K562 (cell line): ENCODE data around the gene GPHN. TPM values are rescaled to one million over a fixed set of nuclear protein-coding genes. Genes with fewer than 3 reads are reported as not detected.

ENCODE experiments used
- ATAC-seq: fragments of 200-7000 bp; cut with Tn5 transposase; 3 replicates; pipeline ENCODE4 v1.9.1; 2020; ENCODE audit warnings: moderate library complexity
- BruUV-seq: library from RNA; stranded (reverse); fragments of 400-500 nt; replicated peaks from 2 replicates; lab custom pipeline; 2021; lab: Mats Ljungman, UMichigan
- CTCF ChIA-PET: fragments of 300-600 bp; formaldehyde crosslinking; extraction: SDS; loops from one replicate; lab custom pipeline; 2021; ENCODE audit warnings: low intra/inter-chr PET ratio; lab: Yijun Ruan, JAX
- POLR2A ChIA-PET: fragments of 300-600, 350-650 bp; sonication (Branson Sonifier 250); formaldehyde crosslinking; extraction: SDS; loops from one replicate; lab custom pipeline; 2021; ENCODE audit warnings: antibody characterized with exemption, inconsistent platforms; lab: Yijun Ruan, JAX
- DNase-seq, 4 experiments: peaks; one replicate each; pipeline versions ENCODE4 v3.0.0 to v3.0.0-alpha.2; 2011 to 2018; ENCODE audit warnings: low spot score in 3 of 4, mixed read lengths in 3 of 4; ENCODE audit errors: extremely low read depth in 1 of 4
- FAIRE-seq: peaks from 2 replicates; lab custom pipeline; 2011; peaks lifted over from hg19 to GRCh38; lab: Jason Lieb, UNC
- H2AFZ ChIP-seq: 2 replicates; pipeline ENCODE4 v1.6.0; 2011; ENCODE audit warnings: low read depth, low read length, control low read depth, inconsistent platforms
- H3K27ac ChIP-seq: fragments of 200-600 bp; 3 replicates; pipeline ENCODE4 v1.8.0; 2011; ENCODE audit warnings: low read depth, mild to moderate bottlenecking, control low read depth, inconsistent platforms, low read length, moderate library complexity, mixed read lengths; ENCODE audit errors: extremely low read depth
- H3K27me3 ChIP-seq, 2 experiments: fragments of 300-600 bp in 1 of 2; 2 replicates in 1 of 2; 3 replicates in 1 of 2; pipeline versions ENCODE4 v1.6.0 to v1.8.0; 2011; ENCODE audit warnings: inconsistent platforms in 2 of 2, low read length in 2 of 2, mild to moderate bottlenecking in 1 of 2, mixed read lengths in 1 of 2, moderate library complexity in 1 of 2; ENCODE audit not compliant: control insufficient read depth in 2 of 2, insufficient read depth in 2 of 2
- H3K36me3 ChIP-seq: fragments of 300-600 bp; 3 replicates; pipeline ENCODE4 v1.8.0; 2011; ENCODE audit warnings: mild to moderate bottlenecking, low read length, inconsistent platforms; ENCODE audit not compliant: control insufficient read depth, insufficient read depth
- H3K4me1 ChIP-seq, 2 experiments: fragments of 200-600 bp in 1 of 2; replicated peaks in 1 of 2; 2 replicates in 1 of 2; 3 replicates in 1 of 2; pipeline versions ENCODE4 v1.5.1 to v1.8.0; 2011; ENCODE audit warnings: inconsistent platforms in 2 of 2, low read length in 2 of 2, mild to moderate bottlenecking in 1 of 2, mixed read lengths in 1 of 2, moderate library complexity in 1 of 2; ENCODE audit not compliant: control insufficient read depth in 2 of 2, insufficient read depth in 2 of 2
- H3K4me2 ChIP-seq: 2 replicates; pipeline ENCODE4 v1.6.1; 2011; ENCODE audit warnings: low read length, control low read depth, inconsistent platforms, mixed read lengths; ENCODE audit not compliant: insufficient read depth
- H3K4me3 ChIP-seq: fragments of 200-600 bp; sonication (generic), shearing (Covaris generic); 2 replicates; pipeline ENCODE4 v1.5.1; 2016; ENCODE audit warnings: control low read depth, inconsistent platforms
- H3K79me2 ChIP-seq: fragments of 200-600 bp; 3 replicates; pipeline ENCODE4 v1.8.0; 2011; ENCODE audit warnings: low read length, inconsistent platforms; ENCODE audit not compliant: control insufficient read depth, insufficient read depth
- H3K9ac ChIP-seq, 2 experiments: 2 replicates each; pipeline versions ENCODE4 v1.6.0 to v1.6.1; 2011; ENCODE audit warnings: low read depth in 2 of 2, low read length in 2 of 2, control low read depth in 1 of 2, inconsistent platforms in 1 of 2, mild to moderate bottlenecking in 1 of 2, mixed read lengths in 1 of 2; ENCODE audit not compliant: insufficient read depth in 1 of 2
- H3K9me1 ChIP-seq: one replicate; pipeline ENCODE4 v1.6.0; 2011; ENCODE audit warnings: inconsistent platforms, mild to moderate bottlenecking, low read length, moderate library complexity; ENCODE audit not compliant: control insufficient read depth, insufficient read depth
- H3K9me3 ChIP-seq: replicated peaks from 2 replicates; pipeline ENCODE4 v1.5.1; 2011; ENCODE audit warnings: low read depth, low read length, inconsistent platforms; ENCODE audit not compliant: control insufficient read depth, insufficient read depth
- H4K20me1 ChIP-seq: replicated peaks from 2 replicates; pipeline ENCODE4 v1.6.1; 2011; ENCODE audit warnings: low read length, inconsistent platforms, mixed read lengths; ENCODE audit not compliant: control insufficient read depth, insufficient read depth
- ATF7 ChIP-seq: fragments of 450-650 bp; IDR thresholded peaks from 2 replicates; pipeline ENCODE4 v1.7.1; 2014; ENCODE audit warnings: mild to moderate bottlenecking, moderate library complexity
- CBFA2T3 ChIP-seq: fragments of 450-650 bp; IDR thresholded peaks from 2 replicates; pipeline ENCODE4 v1.6.1; 2017
- DNMT1 ChIP-seq: fragments of 450-650 bp; IDR thresholded peaks from 2 replicates; pipeline ENCODE4 v1.6.1; 2016; ENCODE audit warnings: antibody characterized with exemption, mild to moderate bottlenecking
- KAT7 ChIP-seq: sonication (generic); formaldehyde crosslinking; IDR thresholded peaks from 2 replicates; pipeline ENCODE4 v1.8.0; 2022; ENCODE audit warnings: missing genetic modification reagents, mild to moderate bottlenecking, borderline replicate concordance
- MCM2 ChIP-seq: fragments of 450-650 bp; IDR thresholded peaks from 2 replicates; pipeline ENCODE4 v1.6.1; 2017; ENCODE audit warnings: low read depth, mild to moderate bottlenecking
- MEIS2 ChIP-seq: fragments of 450-650 bp; IDR thresholded peaks from 2 replicates; pipeline ENCODE4 v1.6.1; 2014; ENCODE audit warnings: mild to moderate bottlenecking; ENCODE audit not compliant: partially characterized antibody
- RFX1 ChIP-seq: fragments of 450-650 bp; IDR thresholded peaks from 2 replicates; pipeline ENCODE4 v1.6.1; 2016; ENCODE audit warnings: mild to moderate bottlenecking, moderate library complexity
- TARDBP ChIP-seq: fragments of 450-650 bp; IDR thresholded peaks from 2 replicates; pipeline ENCODE4 v1.6.1; 2016
- TEAD4 ChIP-seq, 2 experiments: sonication (generic) in 1 of 2; formaldehyde crosslinking in 1 of 2; IDR thresholded peaks; 2 replicates each; pipeline versions ENCODE4 v1.6.1 to v1.8.0; 2012 to 2022; ENCODE audit warnings: borderline replicate concordance in 1 of 2, inconsistent platforms in 1 of 2, low read length in 1 of 2, mild to moderate bottlenecking in 1 of 2, missing genetic modification reagents in 1 of 2
- ZNF12 ChIP-seq: sonication (generic); formaldehyde crosslinking; IDR thresholded peaks from 2 replicates; pipeline ENCODE4 v1.4.0; 2020; ENCODE audit warnings: mild to moderate bottlenecking, missing genetic modification reagents
- WGBS: fragments of 100-300 bp; shearing (Covaris generic); methylation state at CpG from one replicate; pipeline ENCODE4 v1.1.6; 2016; ENCODE audit warnings: low coverage, mixed read lengths; ENCODE audit not compliant: insufficient coverage; ENCODE audit errors: missing lambda C conversion rate; 5-methylcytosine and 5-hydroxymethylcytosine counted together
- in situ Hi-C: fragments of 300-500 bp; cut with MboI; formaldehyde crosslinking; loops from 4 replicates; pipeline ENCODE4 v1.15.0; 2018; ENCODE audit warnings: inconsistent platforms, mixed read lengths
- intact Hi-C: fragments of 100-400 bp; cut with micrococcal nuclease; formaldehyde crosslinking; loops from 2 replicates; pipeline ENCODE4 v1.14.2; 2022
- polyA plus RNA-seq, 8 experiments: library from polyadenylated mRNA; depleted of rRNA in 4 of 8; stranded (reverse) in 5 of 8; unstranded in 3 of 8; fragments of >200 nt; fragmentation: Nextera tagmentation in 2 of 8; fragmentation: Illumina TruSeq in 1 of 8; extraction: Ambion mirVana in 2 of 8; extraction: Trizol in 1 of 8; gene quantifications; 2 replicates each; pipeline versions ENCODE4 v1.2.1 to v1.2.3, GENCODE V29; 2011 to 2014; ENCODE audit warnings: inconsistent platforms in 1 of 8, missing spikeins in 1 of 8
- total RNA-seq, 7 experiments: library from RNA; depleted of rRNA in 6 of 7; stranded (reverse); fragments of >200 nt in 6 of 7; fragmentation: Illumina TruSeq in 2 of 7; extraction: Trizol in 2 of 7; gene quantifications; 2 replicates each; pipeline versions ENCODE4 v1.2.1 to v1.2.3, GENCODE V29; 2011 to 2021; ENCODE audit warnings: low replicate concordance in 1 of 7
- TF ChIP-seq, protein P1 (sequence below), 2 experiments: IDR thresholded peaks in 1 of 2; conservative IDR thresholded peaks in 1 of 2; 2 replicates each; pipeline ENCODE4 v1.6.1; 2016; ENCODE audit warnings: low read depth in 2 of 2, mild to moderate bottlenecking in 1 of 2, missing compliant biosample characterization in 1 of 2, missing genetic modification characterization in 1 of 2, moderate library complexity in 1 of 2
- TF ChIP-seq, protein P2 (sequence below), 2 experiments: fragments of 450-650 bp; IDR thresholded peaks; 2 replicates each; pipeline ENCODE4 v1.6.1; 2016; ENCODE audit warnings: mild to moderate bottlenecking in 2 of 2, borderline replicate concordance in 1 of 2, low read depth in 1 of 2, moderate library complexity in 1 of 2

Gene GPHN
- total and polyA plus RNA-seq, 9 of the 15 experiments (the other 6 are each of a cell fraction or from before 2014, with no cell fraction given) = 5.9 to 16.0 (median 11.4) TPM

- H3K4me2 ChIP-seq = no peak overlapping the region
- no peaks in the 10 kb centered on the region for H3K9me3 ChIP-seq
- DNase-seq (peak; percentile 8 to 71 (median 17)), FAIRE-seq (peak; percentile 23), ATAC-seq (peak; percentile 54)
- no peak overlapping the region for H3K4me3 ChIP-seq
- no peaks in the 10 kb centered on the region for H3K79me2 ChIP-seq
- CTCF ChIA-PET = no interaction called here
- H2AFZ ChIP-seq = no peak overlapping the region
- in situ Hi-C loops (loop anchor here (25.0 kb wide), 1 partner anchor 1335 kb away; the partner anchor contains the start of genes RAD51B and ZFYVE26), intact Hi-C loops (no loop called here)
- H3K9ac ChIP-seq = no peak overlapping the region
- no peak overlapping the region for H3K27ac ChIP-seq
- no TSS peak for BruUV-seq
- WGBS = 8% methylated on average over 1 of the region's 1 CpG
- H3K9me1 ChIP-seq = no peaks in the 10 kb centered on the region
- H3K4me1 ChIP-seq = peaks cover 0 to 6% of the 10 kb centered on the region in 2 experiments; a peak in 2 of 5 replicates
- no peaks in the 10 kb centered on the region for H4K20me1 ChIP-seq
- H3K36me3 ChIP-seq = no peaks in the 10 kb centered on the region
- POLR2A ChIA-PET = interaction anchor here (0.7 to 1.2 kb wide), 2 partner anchors 22 to 52 kb away, joined by 3 read pairs; no protein-coding TSS in a partner anchor
- H3K27me3 ChIP-seq = no peaks in the 10 kb centered on the region
- TF ChIP-seq ZNF12 (CRISPR knock-in tag) (no peak), TEAD4 (IDR thresholded peaks at IDR 0.05; ENCODE audit: low read length) (peak; percentile 16; the same call in 1 of the 2 replicates), TEAD4 (CRISPR knock-in tag; IDR thresholded peaks at IDR 0.05; ENCODE audit: borderline replicate concordance) (no peak), KAT7 (CRISPR knock-in tag) (no peak), DNMT1 (no peak), RFX1 (peak; percentile 52), TARDBP (no peak), ATF7 (0 out of 2 replicates have a peak, but pooled peaks have one; percentile 12), CBFA2T3 (peak; percentile 43; the same call in 1 of the 2 replicates), MCM2 (no peak), MEIS2 (peak; percentile 88)
- TF ChIP-seq, protein P1, sequence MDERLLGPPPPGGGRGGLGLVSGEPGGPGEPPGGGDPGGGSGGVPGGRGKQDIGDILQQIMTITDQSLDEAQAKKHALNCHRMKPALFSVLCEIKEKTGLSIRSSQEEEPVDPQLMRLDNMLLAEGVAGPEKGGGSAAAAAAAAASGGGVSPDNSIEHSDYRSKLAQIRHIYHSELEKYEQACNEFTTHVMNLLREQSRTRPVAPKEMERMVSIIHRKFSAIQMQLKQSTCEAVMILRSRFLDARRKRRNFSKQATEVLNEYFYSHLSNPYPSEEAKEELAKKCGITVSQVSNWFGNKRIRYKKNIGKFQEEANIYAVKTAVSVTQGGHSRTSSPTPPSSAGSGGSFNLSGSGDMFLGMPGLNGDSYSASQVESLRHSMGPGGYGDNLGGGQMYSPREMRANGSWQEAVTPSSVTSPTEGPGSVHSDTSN (CRISPR knock-in tag; IDR thresholded peaks at IDR 0.05; ENCODE audit: low read depth) = no peak
- TF ChIP-seq, protein P1 (tag; conservative IDR thresholded peaks at IDR 0.05; ENCODE audit: low read depth) = peak; percentile 54
- TF ChIP-seq, protein P2, sequence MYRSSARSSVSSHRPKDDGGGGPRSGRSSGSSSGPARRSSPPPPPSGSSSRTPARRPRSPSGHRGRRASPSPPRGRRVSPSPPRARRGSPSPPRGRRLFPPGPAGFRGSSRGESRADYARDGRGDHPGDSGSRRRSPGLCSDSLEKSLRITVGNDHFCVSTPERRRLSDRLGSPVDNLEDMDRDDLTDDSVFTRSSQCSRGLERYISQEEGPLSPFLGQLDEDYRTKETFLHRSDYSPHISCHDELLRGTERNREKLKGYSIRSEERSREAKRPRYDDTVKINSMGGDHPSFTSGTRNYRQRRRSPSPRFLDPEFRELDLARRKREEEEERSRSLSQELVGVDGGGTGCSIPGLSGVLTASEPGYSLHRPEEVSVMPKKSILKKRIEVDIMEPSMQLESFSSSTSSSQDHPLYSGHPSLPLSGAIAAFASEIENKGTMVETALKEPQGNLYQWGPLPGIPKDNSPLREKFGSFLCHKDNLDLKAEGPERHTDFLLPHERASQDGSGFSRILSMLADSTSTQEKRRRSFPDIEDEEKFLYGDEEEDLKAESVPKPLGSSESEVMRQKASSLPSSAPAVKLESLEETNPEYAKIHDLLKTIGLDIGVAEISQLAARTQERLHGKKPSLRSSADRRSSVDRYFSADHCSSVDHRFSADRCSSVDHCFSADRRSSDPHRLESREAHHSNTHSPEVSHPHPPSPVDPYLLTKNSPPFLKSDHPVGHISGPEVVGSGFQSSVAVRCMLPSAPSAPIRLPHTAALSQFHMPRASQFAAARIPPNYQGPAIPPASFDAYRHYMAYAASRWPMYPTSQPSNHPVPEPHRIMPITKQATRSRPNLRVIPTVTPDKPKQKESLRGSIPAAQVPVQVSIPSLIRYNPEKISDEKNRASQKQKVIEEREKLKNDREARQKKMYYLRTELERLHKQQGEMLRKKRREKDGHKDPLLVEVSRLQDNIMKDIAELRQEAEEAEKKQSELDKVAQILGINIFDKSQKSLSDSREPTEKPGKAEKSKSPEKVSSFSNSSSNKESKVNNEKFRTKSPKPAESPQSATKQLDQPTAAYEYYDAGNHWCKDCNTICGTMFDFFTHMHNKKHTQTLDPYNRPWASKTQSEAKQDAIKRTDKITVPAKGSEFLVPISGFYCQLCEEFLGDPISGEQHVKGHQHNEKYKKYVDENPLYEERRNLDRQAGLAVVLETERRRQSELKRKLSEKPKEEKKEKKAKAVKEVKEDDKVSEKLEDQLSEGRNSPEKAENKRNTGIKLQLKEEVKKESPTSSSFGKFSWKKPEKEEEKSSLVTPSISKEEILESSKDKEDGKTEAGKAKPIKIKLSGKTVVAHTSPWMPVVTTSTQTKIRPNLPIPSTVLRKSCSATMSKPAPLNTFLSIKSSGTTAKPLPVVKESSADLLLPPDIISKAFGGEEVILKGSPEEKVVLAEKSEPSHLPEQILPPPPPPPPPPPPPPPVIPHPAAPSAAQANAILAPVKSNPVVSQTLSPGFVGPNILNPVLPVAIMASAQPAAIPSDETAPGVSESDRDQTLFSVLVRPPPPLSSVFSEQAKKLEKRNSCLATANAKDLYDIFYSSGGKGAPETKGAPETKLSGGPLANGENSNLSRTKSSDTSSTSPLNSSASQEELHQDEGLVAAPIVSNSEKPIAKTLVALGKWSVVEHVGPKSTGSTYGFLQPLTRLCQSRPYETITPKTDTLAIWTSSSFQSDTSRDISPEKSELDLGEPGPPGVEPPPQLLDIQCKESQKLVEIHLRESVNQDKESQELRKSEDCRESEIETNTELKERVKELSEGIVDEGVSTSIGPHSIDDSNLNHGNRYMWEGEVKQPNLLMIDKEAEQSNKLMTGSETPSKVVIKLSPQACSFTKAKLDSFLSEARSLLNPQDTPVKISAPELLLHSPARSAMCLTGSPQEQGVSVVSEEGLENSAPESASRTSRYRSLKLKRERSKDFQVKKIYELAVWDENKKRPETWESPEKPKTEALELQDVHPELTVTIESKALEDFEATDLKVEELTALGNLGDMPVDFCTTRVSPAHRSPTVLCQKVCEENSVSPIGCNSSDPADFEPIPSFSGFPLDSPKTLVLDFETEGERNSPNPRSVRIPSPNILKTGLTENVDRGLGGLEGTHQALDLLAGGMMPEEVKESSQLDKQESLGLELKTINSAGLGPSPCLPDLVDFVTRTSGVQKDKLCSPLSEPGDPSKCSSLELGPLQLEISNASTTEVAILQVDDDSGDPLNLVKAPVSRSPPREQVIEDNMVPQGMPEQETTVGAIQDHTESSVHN (IDR thresholded peaks at IDR 0.05; ENCODE audit: borderline replicate concordance in 1 of 2, low read depth in 1 of 2) = no peak
Measured at GRCh38 chr14:66476964-66477363, 31.0 kb upstream of the GPHN start.
